ENCODE results near the gene ITGB6. TPM values are rescaled to one million over a fixed set of nuclear protein-coding genes. Genes with fewer than 3 reads are reported as not detected.
A peak's percentile ranks its signal among the peaks of the same experiment; 100 is the strongest.

Gene ITGB6
- total and polyA plus RNA-seq, 4 donors = 0.06 to 1.4 (median 0.25) TPM

DNA sequence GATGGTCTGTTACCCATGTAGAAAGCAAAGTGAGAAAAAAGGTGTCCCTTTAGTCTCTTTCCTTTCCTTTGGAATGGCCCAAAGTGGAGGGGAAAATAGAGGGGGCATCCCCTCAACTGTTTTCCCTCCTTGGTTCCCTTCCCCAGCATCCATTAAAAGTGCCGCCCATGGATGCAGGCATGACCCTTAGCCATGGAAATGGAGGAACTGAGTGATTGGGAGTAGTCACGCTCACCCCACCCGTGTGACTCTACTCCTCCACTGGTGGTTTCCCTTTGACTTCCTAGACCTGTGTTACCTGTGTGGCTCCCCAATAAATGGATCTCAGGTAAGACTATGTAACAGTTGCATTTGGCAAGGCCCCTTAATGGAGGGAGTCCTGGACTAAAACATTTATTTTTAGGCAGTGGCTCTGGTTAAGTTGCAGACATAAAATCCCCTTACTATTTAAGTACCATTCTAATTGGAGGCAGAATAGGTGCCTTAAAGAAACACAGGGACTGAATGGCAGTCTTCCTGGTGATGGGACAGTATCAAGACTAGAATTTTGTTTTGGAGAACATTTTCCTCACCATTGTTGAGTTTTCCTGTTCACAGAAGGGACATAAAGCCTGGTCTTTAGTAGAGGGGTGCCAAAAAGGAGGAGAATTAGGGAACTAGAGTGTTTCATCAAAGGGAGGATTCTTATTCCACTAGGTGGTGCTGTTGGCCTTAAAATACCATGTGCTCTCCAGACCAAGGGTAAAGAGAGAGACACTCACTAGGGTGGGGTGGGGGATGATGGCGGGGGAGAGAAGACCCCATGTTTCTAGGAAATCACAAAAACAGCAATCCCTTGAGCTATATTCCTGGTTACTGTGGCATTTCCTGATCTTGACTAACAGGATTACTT, 112.0 kb downstream of the ITGB6 start:
- WGBS (ENCODE audit: insufficient coverage) = no CpG with 5 or more reads among the region's 4 CpGs
- no peaks in the 10 kb centered on the region for H3K27me3 ChIP-seq (ENCODE audit: control insufficient read depth, insufficient read depth, low read length)

DNA sequence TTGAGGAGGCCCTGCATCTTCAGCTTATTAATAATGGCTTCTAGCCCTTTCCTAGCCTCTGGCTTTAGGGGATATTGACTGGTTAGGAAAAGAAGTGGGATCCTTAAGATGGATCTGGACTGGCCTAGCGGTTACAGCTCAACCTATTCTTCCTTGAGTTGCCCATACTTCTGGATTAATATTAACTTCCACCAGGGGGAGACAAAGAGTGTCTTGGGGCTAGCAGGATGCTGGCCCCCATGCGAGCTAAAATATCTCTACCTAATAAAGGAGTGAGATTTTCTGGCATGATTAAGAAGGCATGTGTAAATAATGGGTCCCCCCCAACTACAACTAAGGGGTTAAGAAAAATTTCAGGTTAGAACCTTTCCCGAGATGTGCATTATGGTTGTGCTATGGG, 114.4 kb downstream of the ITGB6 start:
- H3K4me1 ChIP-seq (ENCODE audit: control insufficient read depth, insufficient read depth, low read length) = no peaks in the 10 kb centered on the region
- H3K4me3 ChIP-seq (ENCODE audit: low read depth, low read length) = no peak overlapping the region
- H3K27me3 ChIP-seq (ENCODE audit: control insufficient read depth, insufficient read depth, low read length) = no peaks in the 10 kb centered on the region
- no peak overlapping the region for H3K27ac ChIP-seq (ENCODE audit: low read depth, low read length)
- WGBS (ENCODE audit: insufficient coverage) = no CpG with 5 or more reads among the region's 3 CpGs
- H3K36me3 ChIP-seq (ENCODE audit: control insufficient read depth, insufficient read depth, low read length) = no peaks in the 10 kb centered on the region
- DNase-seq (ENCODE audit: low read depth in 4 of 6, low spot score in 6 of 6) = no peak
- H3K9me3 ChIP-seq (ENCODE audit: control insufficient read depth, insufficient read depth, low read length) = peaks cover 32% of the 10 kb centered on the region

More for the DNA sequence above, 112.0 kb downstream of the ITGB6 start:
- peaks cover 32% of the 10 kb centered on the region for H3K9me3 ChIP-seq (ENCODE audit: control insufficient read depth, insufficient read depth, low read length)
- H3K36me3 ChIP-seq (ENCODE audit: control insufficient read depth, insufficient read depth, low read length) = no peaks in the 10 kb centered on the region
- H3K27ac ChIP-seq (ENCODE audit: low read depth, low read length) = no peak overlapping the region
- no peak overlapping the region for H3K4me3 ChIP-seq (ENCODE audit: low read depth, low read length)
- no peak for DNase-seq (ENCODE audit: low read depth in 4 of 6, low spot score in 6 of 6)
- no peaks in the 10 kb centered on the region for H3K4me1 ChIP-seq (ENCODE audit: control insufficient read depth, insufficient read depth, low read length)

DNA sequence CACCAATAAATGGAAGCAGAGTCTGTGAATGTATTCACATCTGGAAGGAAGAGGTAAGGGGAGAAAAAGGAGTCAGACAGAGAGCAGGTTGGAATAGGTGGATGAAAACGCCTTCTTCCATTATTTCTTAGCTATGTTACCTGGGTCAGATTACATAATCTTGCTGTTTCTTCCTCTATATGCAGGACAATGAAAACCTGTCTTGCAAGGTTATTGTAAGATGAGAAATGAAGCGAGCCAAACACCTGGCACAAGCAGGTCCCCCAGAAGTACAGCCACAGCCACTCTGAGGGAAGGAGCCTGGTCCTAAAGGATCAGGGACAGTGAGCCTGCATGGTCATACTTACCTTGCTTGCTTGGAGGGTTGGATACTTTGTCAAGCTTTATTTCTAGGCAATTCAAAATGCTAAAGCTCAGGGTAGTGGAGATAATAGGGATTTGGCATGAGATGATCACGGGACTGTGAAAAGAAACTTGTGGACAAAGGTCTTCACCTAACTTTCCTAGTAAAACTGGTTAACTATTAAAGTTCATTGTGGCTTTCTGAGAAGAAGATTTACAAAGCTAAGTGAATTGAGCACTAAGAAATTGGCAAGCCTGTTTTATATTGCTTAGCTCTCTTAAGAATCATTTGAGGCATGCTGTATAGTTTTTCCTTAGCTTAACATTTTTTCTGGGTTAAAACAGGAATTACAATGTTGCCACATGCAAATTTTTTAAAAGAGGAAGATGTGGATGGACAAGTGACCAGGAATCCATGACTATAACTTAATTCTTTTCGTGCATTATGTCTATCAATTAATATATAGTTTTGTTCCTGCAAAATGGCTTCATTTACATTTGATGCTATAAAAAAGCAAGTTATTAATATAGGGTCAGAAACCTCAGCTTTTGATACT, 121.9 kb downstream of the ITGB6 start:
- 100% methylated on average over 1 of the region's 4 CpGs for WGBS (ENCODE audit: insufficient coverage)
- no peaks in the 10 kb centered on the region for H3K9me3 ChIP-seq (ENCODE audit: control insufficient read depth, insufficient read depth, low read length)
- H3K27ac ChIP-seq (ENCODE audit: low read depth, low read length) = no peak overlapping the region
- no peaks in the 10 kb centered on the region for H3K27me3 ChIP-seq (ENCODE audit: control insufficient read depth, insufficient read depth, low read length)
- peaks cover 3% of the 10 kb centered on the region for H3K4me1 ChIP-seq (ENCODE audit: control insufficient read depth, insufficient read depth, low read length)
- no peaks in the 10 kb centered on the region for H3K36me3 ChIP-seq (ENCODE audit: control insufficient read depth, insufficient read depth, low read length)
- DNase-seq (ENCODE audit: low read depth in 4 of 6, low spot score in 6 of 6) = no peak
- no peak overlapping the region for H3K4me3 ChIP-seq (ENCODE audit: low read depth, low read length)

DNA sequence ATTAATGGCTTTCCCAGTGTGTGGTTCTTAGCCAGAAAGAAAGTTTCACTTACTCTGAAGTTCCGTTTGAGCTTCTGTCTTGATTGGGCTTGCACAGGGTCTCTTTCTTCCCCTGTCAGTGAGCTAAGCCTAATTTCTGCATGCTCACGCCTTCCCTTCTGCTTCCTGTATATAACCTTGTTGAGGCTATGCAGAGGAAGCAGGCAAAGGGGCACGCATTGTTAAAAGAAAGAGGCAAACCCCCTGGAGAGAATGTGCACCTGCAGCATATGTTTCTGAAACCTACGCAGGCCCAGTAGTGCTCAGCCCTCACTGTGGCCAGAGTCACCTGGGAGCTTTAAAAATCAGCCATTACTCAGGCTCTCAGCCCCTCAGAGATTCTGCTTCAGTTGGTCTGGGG, 123.2 kb downstream of the ITGB6 start:
- Histone ChIP-seq H3K27ac (ENCODE audit: low read depth, low read length) (no peak overlapping the region), H3K27me3 (ENCODE audit: control insufficient read depth, insufficient read depth, low read length) (no peaks in the 10 kb centered on the region), H3K9me3 (ENCODE audit: control insufficient read depth, insufficient read depth, low read length) (no peaks in the 10 kb centered on the region), H3K4me1 (ENCODE audit: control insufficient read depth, insufficient read depth, low read length) (peaks cover 3% of the 10 kb centered on the region), H3K36me3 (ENCODE audit: control insufficient read depth, insufficient read depth, low read length) (no peaks in the 10 kb centered on the region), H3K4me3 (ENCODE audit: low read depth, low read length) (no peak overlapping the region)
- peak in 1 of 6 donors; percentile 30 for DNase-seq (ENCODE audit: low read depth in 4 of 6, low spot score in 6 of 6)
- 59% methylated on average over 3 of the region's 4 CpGs for WGBS (ENCODE audit: insufficient coverage)

DNA sequence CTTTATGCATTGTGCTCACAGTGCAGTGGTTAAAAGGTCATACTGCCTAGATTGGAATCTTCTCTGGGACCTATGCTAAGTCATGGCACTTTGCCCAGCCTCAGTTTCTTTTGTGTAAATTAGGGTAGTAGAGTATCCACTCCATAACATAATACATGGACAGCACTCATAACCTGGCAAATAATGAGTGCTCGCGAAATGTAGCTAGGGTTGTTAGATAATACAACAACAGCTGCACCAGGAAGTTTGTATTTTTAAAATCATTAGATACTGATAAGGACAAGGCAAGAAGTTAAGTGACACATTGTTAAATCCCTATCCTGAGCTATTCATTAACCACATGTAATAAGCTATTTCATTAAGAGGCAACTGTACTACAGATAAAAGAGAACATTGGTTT, 123.8 kb downstream of the ITGB6 start:
- Histone ChIP-seq H3K4me1 (ENCODE audit: control insufficient read depth, insufficient read depth, low read length) (peaks cover 3% of the 10 kb centered on the region), H3K36me3 (ENCODE audit: control insufficient read depth, insufficient read depth, low read length) (no peaks in the 10 kb centered on the region), H3K4me3 (ENCODE audit: low read depth, low read length) (no peak overlapping the region), H3K9me3 (ENCODE audit: control insufficient read depth, insufficient read depth, low read length) (no peaks in the 10 kb centered on the region), H3K27ac (ENCODE audit: low read depth, low read length) (no peak overlapping the region), H3K27me3 (ENCODE audit: control insufficient read depth, insufficient read depth, low read length) (no peaks in the 10 kb centered on the region)
- no CpG with 5 or more reads among the region's 2 CpGs for WGBS (ENCODE audit: insufficient coverage)
- no peak for DNase-seq (ENCODE audit: low read depth in 4 of 6, low spot score in 6 of 6)

DNA sequence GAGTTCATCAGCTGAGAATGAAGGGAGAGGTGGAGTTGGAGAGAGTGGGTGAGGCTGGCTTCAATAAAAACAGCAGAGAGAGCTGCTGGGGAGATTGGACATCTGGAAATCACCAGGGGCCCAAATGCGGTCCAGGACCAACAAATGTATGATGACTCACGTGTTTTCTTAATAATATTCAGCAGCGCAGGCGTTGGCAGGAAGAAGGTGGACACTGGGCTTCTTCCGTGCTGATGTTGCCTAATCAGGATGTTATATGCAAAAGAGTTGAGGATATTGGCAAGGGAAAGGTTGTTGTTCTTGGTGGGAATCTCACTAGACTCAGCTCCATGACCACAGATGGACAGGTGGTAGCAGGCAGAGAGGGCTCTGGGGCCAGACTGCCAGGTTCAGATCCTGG, 124.9 kb downstream of the ITGB6 start:
- DNase-seq (ENCODE audit: low read depth in 4 of 6, low spot score in 6 of 6) = peak in 1 of 6 donors; percentile 72
- Histone ChIP-seq H3K27ac (ENCODE audit: low read depth, low read length) (peak overlapping the region; percentile 25), H3K4me1 (ENCODE audit: control insufficient read depth, insufficient read depth, low read length) (peaks cover 3% of the 10 kb centered on the region), H3K36me3 (ENCODE audit: control insufficient read depth, insufficient read depth, low read length) (no peaks in the 10 kb centered on the region), H3K9me3 (ENCODE audit: control insufficient read depth, insufficient read depth, low read length) (no peaks in the 10 kb centered on the region), H3K4me3 (ENCODE audit: low read depth, low read length) (no peak overlapping the region), H3K27me3 (ENCODE audit: control insufficient read depth, insufficient read depth, low read length) (no peaks in the 10 kb centered on the region)
- WGBS (ENCODE audit: insufficient coverage) = 87% methylated on average over 5 of the region's 5 CpGs

DNA sequence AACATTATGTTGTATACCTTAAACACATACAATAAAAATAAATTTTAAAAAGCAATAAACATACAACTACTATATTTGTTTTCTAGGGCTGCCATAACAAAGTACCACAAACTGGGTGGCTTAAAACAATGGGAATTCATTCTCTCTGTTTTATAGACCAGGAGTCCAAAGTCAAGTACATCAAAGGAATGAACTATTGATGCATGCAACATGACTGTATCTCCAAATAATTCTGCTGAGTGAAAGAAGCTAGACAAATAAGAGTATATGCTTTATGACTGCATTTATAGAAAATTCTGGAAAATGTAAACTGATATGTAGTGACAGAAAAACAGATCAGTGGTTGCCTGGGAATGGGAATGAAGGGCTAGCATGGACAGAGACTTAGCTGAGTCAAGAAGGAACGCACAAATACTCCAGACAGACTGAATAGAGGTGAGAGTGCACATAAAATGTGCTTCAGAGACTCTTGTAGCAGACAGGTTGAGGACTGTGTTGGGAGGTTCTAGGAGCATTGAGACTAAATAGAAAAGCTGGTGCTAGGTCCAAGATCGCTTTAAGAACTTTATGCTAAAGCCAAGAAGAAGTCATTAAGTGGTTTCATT, 126.7 kb downstream of the ITGB6 start:
- H3K4me1 ChIP-seq (ENCODE audit: control insufficient read depth, insufficient read depth, low read length) = peaks cover 3% of the 10 kb centered on the region
- H3K27me3 ChIP-seq (ENCODE audit: control insufficient read depth, insufficient read depth, low read length) = no peaks in the 10 kb centered on the region
- DNase-seq (ENCODE audit: low read depth in 4 of 6, low spot score in 6 of 6) = no peak
- no peak overlapping the region for H3K27ac ChIP-seq (ENCODE audit: low read depth, low read length)
- 57% methylated on average over 2 of the region's 2 CpGs for WGBS (ENCODE audit: insufficient coverage)
- peaks cover 3% of the 10 kb centered on the region for H3K9me3 ChIP-seq (ENCODE audit: control insufficient read depth, insufficient read depth, low read length)
- H3K36me3 ChIP-seq (ENCODE audit: control insufficient read depth, insufficient read depth, low read length) = no peaks in the 10 kb centered on the region
- no peak overlapping the region for H3K4me3 ChIP-seq (ENCODE audit: low read depth, low read length)

DNA sequence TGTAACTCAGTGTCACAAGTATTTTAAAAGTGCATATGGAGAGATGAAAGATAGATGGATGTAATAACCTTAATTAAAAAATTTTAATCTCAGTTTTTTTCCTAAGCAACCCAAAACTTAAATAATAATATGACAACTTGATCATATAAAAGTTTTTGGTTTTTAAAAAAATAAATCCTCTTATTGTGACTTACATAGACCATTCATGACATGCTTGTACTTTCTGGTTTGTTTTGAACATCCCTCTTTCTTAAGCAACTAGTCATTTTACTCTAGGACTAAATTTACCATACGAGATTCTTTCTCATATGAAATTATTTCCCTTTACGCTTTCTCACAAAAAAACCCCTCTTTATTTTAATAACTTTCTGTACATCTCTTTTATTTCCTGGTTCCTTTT, 131.2 kb downstream of the ITGB6 start:
- no peak overlapping the region for H3K27ac ChIP-seq (ENCODE audit: low read depth, low read length)
- H3K4me3 ChIP-seq (ENCODE audit: low read depth, low read length) = no peak overlapping the region
- no peaks in the 10 kb centered on the region for H3K36me3 ChIP-seq (ENCODE audit: control insufficient read depth, insufficient read depth, low read length)
- DNase-seq (ENCODE audit: low read depth in 4 of 6, low spot score in 6 of 6) = no peak
- H3K27me3 ChIP-seq (ENCODE audit: control insufficient read depth, insufficient read depth, low read length) = no peaks in the 10 kb centered on the region
- no peaks in the 10 kb centered on the region for H3K4me1 ChIP-seq (ENCODE audit: control insufficient read depth, insufficient read depth, low read length)
- peaks cover 3% of the 10 kb centered on the region for H3K9me3 ChIP-seq (ENCODE audit: control insufficient read depth, insufficient read depth, low read length)
- WGBS (ENCODE audit: insufficient coverage) = no CpG with 5 or more reads among the region's 2 CpGs

DNA sequence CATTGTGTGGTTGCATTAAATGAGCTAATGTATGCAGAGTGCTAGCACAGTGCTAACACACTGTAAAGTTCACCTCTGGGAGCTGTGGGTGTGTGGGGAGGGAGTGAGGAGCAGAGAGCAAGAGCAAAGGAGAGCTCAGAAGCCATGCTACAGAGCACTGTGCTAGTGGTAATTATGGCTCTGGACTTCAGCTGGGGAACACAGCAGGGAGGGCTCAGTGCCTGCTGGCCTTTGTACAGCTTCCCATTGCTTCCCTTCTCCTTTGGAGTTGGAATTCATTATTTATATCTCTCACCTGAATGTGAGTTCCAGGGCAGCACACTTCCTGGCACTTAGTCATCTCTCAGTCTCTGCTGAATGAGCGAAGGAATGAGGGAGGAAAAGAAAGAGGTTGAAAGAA, 135.2 kb downstream of the ITGB6 start:
- Histone ChIP-seq H3K9me3 (ENCODE audit: control insufficient read depth, insufficient read depth, low read length) (peaks cover 3% of the 10 kb centered on the region), H3K4me3 (ENCODE audit: low read depth, low read length) (no peak overlapping the region), H3K27me3 (ENCODE audit: control insufficient read depth, insufficient read depth, low read length) (peaks cover 21% of the 10 kb centered on the region), H3K4me1 (ENCODE audit: control insufficient read depth, insufficient read depth, low read length) (peaks cover 18% of the 10 kb centered on the region), H3K27ac (ENCODE audit: low read depth, low read length) (no peak overlapping the region), H3K36me3 (ENCODE audit: control insufficient read depth, insufficient read depth, low read length) (no peaks in the 10 kb centered on the region)
- no CpG with 5 or more reads among the region's 1 CpG for WGBS (ENCODE audit: insufficient coverage)
- DNase-seq (ENCODE audit: low read depth in 4 of 6, low spot score in 6 of 6) = no peak

All from spinal cord (tissue), 10 donors.